COR-L47 (cell line): ENCODE results near the gene TSHZ2.
"Not testable (repeated sequence)": the region's sequence is repeated elsewhere in the genome, so short reads cannot be mapped to it uniquely, and the experiment has no call there.

Source experiments
- DNase-seq: peaks from one replicate; lab custom pipeline; 2025; lab: John Stamatoyannopoulos, UW

Gene TSHZ2

DNA sequence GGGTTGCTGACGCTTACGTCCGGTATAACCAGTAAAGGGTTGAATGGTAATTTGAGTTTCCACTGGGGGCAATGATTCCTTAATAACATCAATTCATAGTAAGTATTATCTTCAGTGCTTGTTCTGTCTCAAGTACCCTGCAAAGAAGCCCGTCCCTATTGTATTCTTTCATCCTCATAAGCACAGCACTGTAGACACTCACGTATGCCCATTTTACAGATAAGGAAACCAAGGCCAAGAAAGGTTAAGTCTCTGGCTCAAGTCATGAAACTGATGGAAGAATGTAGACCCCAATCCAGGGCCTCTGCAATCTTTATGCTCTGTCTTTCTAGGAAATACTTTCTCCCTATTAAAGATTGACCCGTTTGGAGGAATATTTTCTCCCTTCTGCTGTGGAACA lies 370.3 kb downstream of the TSHZ2 start:
- DNase-seq, result no peak

DNA sequence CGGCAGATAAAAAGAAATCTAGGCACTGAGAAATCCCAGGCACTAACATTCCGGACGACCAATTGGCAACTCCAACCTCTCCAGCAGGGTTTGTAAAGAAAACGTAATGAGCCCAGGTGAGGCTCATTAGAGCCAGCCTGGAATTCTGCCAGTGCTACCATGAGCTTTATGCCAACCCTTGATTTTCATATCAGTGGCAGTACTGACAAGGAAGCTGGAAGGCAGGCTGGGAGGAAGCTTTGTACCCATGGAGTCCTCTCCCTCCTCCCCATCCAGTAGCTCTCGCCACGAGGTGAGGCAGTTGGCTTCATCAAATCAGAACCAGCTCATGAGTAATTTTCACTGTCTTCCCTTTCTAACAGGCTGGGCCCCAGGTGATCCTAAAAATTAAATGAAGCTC lies 371.3 kb downstream of the TSHZ2 start:
- no peak for DNase-seq

DNA sequence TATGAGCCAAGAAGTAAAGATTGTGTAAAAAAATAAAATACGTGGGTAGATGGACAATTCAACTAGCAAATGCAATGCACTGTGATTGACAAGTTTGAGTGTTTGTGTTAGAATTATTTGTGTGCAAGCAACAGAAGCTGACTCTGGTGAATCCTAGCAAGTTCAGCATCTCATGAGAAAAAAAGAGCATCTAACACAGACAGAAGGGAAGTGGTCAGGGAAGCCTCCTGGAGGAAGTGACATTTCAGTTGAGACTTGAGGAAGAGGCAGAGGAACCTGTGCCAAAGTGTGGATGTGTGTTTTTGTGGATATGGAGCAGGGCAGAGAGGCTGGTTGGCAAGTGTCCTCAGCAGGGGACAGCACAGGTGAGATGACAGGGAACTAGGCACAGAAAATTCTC lies 372.7 kb downstream of the TSHZ2 start:
- no peak for DNase-seq

DNA sequence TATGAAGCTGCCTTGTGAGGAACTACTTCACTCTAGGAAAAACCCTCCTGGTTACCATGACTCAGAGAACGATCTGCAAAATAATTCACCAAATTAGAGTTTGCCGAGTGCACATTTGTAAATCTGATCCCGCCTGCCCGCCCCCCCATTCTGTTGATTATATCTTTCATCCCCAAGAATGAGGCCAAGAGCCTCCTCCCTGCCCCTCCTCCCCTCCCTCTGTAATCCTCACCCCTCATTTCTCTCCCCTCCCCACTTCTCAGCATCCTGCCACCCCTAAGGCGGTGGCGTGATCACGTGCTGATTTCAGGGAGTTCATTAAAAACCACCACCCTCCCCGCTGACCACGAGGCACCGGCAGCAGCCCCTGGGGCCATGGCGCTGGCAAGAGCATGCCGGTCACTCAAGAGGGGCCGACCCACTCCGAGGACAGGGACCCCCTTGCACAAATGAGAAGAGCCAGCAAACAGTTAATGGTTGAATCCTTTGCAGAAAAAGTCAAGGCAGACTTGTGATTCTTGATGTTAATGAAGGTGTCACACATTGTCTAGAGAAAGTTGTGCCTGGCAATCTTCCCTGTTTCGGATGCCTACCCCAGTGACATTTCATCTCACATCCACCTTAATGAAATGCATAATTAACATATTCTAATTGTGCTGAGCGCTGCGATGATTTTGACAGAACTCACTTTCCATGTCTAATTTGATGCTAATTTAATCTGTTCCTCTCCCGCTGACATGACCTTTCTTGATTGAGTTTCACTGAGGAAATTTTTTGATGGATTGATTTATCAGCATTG lies 373.6 kb downstream of the TSHZ2 start:
- no peak for DNase-seq

DNA sequence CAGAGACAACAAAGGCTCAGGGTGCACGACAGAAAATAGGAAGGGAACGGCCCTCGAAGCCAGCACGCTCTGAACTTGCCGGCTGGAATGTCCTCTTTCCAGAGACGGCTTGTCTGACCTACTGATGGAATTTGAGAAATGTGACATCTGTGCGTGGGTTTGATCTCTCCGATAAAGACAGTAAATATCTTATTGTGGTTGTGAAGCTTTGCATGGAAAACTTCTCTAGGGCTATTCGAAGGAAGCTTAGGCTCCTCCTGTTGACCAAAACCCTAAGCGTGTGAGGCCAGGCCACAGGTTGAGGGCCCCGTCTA lies 374.1 kb downstream of the TSHZ2 start:
- no peak for DNase-seq

DNA sequence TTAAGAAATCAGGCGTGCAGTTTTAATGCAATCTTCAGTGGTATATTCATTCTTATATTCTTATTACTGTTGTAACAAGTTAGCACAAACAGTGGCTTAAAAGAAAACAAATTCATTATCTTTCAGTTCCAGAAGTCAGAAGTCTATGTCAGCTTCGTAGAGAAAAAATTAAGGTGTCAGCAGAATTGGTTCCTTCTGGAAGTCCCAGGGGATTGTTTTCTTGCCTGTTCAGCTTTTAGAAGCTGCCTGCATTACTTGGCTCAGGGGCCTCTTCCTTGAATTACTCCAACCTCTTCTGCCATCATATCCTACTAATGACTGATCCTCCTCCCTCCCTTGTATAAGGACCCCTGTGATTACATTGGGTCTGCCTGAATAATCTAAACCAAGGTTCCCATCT lies 377.6 kb downstream of the TSHZ2 start:
- DNase-seq, result no peak

DNA sequence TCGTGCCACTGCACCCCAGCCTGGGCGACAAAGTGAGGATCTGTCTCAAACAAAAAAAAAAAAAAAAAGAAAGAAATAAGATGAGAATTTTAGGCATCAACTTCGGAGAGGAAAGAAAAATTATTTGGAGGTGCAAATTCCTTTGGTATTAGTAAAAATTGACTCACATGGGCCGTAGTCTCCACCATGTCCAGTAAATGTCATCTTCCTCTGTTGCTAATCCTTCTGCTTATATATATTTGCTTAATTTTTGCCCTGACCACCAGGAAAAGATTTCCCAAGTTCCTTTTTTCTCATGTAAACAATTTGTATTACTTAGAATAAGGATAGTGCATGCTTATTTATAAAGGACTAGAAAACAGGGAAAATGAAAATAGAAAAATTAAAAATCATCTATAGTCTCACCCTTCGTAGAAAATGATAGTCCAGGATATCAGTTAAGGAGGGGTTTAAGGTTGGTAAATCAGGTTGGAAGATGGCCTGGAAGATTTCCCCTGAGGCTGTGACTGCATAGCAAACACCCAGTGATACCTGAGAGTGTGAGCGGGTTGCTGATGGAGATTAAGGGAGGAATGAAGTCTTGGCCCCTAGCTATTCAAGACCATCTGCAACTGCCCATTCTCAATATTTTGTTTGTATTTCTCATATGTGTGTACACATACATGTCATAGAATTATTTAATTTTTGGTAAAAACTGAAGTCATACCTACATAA lies 380.7 kb downstream of the TSHZ2 start:
- no peak for DNase-seq

DNA sequence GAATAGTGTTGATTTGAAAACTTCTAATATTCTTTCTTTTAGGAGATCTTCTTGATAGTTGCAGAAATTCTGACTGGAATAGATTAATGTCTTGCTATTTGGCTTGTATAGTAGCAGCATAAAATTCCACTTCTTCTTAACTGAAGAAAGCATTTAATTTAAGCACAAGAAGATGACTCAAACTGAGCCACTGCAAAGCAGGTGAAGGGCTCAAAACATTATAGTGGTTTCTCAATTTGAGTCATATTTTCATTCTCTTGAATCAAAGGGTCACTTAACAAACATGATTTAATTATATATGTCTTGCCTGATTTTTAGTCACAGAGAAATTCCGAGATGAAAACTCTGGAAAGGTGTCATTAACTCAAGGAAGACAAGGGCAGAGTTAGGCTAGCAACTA lies 382.2 kb downstream of the TSHZ2 start:
- no peak for DNase-seq

DNA sequence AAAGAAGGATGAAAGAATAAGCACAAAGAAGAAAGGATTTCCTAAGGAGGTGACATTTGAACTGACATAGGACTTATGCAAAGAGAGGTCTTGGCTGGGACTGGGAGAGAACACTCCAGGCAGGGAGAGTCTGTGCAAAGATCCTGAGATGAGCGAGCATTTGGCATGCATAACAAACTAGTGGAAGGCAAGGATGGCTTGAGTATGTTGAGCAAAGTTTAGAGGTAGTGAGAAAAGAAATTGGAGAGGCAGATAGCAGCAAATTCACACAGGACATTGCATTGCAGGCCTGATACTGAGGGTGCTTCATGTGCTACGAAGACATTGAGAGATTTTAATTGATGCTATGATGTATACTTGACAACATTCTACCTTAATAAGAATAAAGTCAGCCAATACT lies 383.6 kb downstream of the TSHZ2 start:
- DNase-seq, result no peak

DNA sequence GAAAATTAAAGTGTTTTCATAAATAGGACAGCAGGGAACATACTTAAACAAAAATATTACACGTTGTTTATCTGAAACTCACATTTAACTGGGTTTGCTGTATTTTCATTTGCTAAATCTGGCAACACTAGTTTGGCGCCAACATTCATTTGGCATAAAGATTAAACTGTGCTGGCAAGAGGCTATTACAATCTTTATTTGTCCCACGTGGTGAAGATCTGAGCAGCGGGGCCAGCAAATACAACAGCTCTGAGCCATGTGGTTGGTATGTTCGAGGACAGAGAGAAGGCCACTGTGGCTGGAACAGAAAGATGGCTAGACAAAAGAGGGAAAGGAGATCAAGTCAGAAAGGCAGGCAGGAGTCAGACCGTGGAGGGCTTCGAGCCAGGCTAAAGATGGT lies 387.3 kb downstream of the TSHZ2 start:
- DNase-seq, result no peak

DNA sequence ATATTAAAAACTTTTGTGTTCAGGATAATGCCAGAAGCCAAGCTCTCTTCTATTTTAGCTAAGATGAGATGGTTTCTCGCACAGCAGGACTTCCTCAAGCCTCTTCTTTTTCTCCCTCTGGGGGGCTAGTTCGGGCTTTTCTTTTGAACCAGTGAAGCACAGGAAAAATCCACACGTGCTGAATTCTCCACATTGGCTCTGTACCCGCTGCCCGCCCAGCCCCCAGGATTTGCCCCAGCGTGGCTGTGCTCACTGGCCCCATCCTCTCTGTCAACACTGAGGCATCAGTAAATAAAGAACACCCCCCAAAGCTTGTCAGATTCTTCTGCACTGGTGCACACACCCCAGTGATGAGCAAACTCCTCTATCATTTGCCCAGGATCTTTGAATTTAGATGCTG lies 388.7 kb downstream of the TSHZ2 start:
- no peak for DNase-seq

DNA sequence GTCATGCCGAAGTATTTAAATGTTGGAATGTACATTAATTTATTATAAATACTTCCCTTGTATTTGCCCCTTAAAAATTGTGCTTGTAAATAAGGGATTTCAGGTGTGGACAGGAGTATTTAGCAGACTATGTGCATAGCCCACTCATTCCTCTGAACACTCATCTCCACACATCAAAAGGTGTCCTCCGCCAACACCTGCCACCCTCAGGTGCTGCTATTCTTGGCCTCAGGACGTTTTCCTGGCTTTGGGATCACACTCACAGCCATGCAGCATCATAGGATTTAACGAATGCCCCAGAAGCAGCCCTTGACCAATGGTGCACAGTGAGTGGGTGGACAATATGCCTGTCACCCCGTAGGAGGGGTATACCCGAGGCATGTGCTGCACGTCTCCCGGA lies 390.6 kb downstream of the TSHZ2 start:
- no peak for DNase-seq

DNA sequence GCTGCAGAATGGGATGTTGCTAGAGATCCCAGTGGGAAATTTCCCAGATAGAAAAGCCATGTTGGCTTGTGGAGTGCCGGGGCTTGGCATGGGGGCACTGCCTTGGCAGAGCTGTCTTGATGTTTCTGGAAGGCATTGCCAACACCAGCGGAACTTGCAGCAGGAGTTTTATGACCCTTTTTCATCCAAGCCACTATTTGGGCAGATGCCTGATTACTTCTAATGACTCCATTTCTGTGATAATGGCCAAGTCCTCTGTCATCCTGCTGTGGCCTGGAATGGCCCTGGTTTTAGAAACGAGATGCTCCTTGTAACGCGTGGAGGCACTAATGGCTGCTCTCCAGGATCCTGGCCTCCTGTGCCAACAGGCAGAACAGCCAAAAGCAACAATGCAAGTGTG lies 392.5 kb downstream of the TSHZ2 start:
- DNase-seq, result no peak

DNA sequence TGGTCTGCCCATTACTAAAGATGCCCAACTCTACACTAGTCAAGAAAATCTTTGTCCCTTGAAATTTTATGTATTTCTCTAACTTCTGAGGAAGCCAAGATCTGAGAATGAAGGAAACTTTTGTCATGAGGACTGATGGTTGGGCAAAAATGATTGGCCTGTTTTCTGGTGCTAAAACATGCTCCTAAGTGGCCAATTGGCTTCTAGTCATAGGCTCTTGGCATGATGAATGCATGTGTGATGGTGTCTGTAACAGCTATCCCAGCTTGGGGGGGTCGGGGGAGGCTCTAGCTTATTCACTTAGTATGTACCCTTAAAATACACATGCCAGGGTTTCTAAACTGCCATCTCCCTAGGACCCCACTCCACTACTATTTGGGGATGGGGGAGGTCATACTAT lies 392.9 kb downstream of the TSHZ2 start:
- no peak for DNase-seq

DNA sequence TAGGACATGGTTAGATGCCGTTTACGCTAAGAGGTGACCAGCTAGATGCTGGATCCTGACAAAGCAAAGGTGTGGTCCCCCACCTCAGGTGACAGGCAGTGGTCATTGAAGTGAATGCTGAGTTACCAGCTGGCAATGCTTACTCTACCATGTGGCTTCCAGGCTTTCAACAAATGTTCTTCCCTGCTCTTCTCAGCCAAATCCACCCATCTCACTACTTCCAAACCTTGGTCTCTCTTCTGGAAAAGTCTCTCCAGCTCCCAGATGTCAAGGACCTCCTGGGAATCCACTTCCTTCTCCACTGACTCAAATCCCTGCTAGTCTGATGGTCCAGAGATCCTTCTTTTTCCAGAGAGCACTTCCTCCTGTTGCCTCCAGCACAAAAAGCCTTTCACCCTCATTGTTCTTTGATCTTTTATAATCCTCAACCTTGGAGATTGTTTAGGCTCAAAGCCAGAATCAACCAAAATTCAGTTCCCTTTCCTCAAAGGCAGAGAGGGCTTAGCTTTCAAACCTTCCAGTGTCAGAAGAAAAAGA lies 393.4 kb downstream of the TSHZ2 start:
- no peak for DNase-seq

DNA sequence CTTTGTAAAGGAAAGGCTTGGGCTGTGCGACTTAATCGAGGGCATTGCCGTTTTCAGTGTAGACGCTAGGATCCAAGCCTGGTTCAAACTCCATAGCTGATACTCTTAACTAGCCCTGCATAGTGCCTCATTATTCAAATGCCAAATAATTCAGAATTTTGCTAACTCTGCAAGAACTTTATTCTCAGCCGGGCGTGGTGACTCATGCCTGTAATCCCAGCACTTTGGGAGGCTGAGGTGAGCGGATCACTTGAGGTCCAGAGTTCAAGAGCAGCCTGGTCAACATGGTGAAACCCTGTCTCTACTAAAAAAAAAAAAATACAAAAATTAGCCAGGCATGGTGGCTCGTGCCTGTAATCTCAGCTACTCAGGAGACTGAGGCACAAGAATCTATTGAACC lies 394.8 kb downstream of the TSHZ2 start:
- DNase-seq, result not testable (repeated sequence)

DNA sequence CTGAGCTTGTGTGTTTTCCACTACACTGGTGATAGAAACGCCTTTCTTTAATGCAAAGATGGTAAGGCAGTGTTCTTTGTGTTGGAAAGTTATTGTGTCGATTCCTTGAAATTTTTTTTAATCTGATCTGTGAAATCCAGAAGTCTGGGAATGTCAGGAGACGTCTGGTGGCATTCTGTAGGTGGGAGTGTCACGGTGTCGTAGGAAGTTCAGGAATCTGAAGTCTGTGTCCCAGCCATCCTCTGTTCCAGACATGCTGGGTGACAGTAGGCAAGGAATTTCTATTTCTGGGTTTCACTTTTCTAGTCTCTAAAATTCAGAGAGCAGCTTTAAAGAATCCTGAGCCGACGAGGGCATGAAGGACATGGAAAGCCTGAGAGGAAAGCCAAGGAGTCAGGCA lies 397.7 kb downstream of the TSHZ2 start:
- DNase-seq, result no peak

DNA sequence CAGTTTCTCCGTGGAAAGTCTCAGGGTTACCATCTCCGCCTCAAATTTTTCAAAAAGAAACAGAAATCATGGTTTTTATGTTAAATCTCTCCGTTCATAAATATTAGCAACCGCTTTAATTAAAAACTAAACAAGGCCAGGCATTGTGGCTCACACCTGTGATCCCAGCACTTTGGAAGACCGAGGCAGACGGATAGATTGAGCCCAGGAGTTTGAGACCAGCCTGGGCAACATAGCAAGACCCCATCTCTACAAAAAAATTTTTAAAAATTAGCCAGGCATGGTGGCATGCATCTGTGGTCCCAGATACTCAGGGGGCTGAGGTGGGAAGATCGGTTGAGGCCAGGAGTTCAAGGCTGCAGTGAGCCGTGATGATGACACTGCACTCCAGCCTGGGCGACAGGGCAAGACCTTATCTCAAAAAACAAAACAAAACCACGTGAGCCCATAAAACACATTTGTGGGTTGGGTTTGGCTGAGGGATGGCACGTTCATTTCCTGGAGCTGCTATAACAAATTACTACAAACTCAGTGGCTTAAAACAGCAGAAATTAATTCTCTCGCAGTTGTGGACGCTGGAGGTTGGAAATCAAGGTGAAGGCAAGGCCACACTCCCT lies 398.3 kb downstream of the TSHZ2 start:
- DNase-seq, result no peak

DNA sequence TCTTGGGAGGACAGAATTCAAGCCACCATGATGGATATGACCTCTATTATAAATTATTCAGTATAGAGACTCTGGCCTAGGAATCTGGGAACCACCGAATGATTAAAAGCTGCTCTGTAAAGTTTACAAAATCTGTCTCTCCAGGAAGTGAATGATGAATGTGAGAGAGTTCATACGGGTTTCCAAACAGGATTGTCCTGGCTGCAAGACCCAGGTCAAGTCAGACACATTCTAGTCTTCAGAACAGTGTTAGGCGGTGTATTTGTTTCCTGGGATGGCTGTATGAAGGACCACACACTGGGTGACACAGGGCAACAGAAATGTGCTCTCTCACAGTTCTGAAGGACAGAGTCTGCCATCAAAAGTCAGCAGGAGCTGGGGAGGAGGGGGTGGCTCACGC lies 399.1 kb downstream of the TSHZ2 start:
- no peak for DNase-seq

DNA sequence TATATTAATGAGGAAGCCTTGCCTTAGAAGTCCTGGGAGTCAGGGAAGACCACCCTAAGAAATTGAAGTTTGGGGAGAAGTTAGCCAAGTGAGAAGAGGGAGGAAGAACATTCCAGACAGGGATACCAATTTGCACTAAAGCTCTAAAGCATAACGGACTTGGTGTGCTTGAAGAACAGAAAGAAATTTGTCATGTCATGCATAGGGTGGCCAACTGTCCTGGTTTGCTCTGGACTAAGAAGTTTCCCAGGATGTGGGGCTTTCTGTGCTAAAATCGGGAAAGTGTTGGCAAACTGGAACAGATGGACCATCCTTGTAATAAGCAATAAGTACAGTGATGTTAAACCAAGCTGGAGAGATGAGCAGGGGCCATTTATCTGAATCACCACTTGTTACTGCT lies 403.9 kb downstream of the TSHZ2 start:
- no peak for DNase-seq

DNA sequence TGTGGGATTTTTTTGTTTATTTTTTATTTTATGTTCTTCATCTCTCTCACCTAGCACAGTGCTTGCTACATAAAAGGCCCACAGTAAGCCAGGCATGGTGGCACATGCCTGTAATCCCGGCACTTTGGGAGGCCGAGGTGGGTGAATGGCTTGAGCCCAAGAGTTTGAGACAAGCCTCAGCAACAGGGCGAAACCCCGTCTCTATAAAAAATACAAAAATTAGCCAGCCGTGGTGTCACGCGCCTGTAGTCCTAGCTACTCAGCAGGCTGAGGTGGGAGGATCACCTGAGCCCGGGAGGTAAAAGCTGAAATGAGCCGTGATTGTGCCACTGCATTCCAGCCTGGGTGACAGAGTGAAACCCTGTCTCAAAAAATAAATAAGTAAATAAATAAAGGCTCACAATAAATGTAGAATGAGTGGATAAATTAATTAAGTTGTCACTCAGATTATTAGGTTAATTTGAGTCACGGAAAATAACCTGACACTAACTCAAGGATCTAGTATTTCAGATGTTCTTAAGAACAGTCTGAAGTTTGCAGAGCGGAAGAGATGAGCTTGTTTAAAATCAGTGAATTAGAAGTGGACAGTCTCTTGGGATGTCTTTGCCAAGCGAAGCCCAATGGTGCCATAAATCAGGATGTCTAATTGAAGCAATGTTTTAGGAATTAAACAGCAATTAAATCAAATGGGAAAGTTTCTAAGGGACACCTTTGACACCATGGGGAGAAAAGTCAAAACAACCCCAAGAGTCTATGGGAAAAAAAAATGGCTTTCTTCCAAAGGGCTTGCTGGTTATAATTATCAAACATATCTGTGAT lies 407.1 kb downstream of the TSHZ2 start:
- no peak for DNase-seq

DNA sequence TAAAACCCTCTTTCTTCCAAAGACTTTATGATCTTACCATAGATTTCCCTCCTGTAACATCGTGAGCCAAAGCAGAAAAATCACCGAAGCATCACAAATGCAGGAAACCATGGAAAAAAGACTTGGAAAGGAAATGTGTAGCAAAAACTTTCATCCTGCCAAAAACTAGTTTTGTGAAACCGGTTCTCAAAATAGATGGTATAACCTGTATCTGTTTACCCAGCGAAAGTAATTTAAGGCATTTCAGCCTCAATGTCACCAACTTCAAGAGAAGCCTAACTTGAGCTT lies 407.6 kb downstream of the TSHZ2 start:
- DNase-seq, result no peak
